Mucosa of descending colon (tissue), 3 donors: ENCODE measurements around the gene CPO. TPM values are rescaled to one million over a fixed set of nuclear protein-coding genes. Genes with fewer than 3 reads are reported as not detected.

Experiments used
- ATAC-seq: fragments of 200-7000 bp; cut with Tn5 transposase; one replicate; pipeline ENCODE4 v1.9.1; 2020; ENCODE audit warnings: mild to moderate bottlenecking, moderate library complexity
- DNase-seq, 3 donors: peaks; one replicate each; pipeline ENCODE4 v3.0.0-alpha.2; 2020
- H3K36me3 ChIP-seq: fragments of 200-600 bp; one replicate; pipeline ENCODE4 v1.8.0; 2021; ENCODE audit warnings: low read depth, mild to moderate bottlenecking
- H3K4me1 ChIP-seq: fragments of 200-600 bp; one replicate; pipeline ENCODE4 v1.8.0; 2021; ENCODE audit warnings: low read depth, mild to moderate bottlenecking
- H3K4me3 ChIP-seq: fragments of 200-600 bp; one replicate; pipeline ENCODE4 v1.8.0; 2021; ENCODE audit warnings: mild to moderate bottlenecking
- H3K9me3 ChIP-seq: fragments of 200-600 bp; one replicate; pipeline ENCODE4 v1.8.0; 2021; ENCODE audit warnings: mild to moderate bottlenecking
- intact Hi-C, 2 donors: fragments of 100-400 bp; cut with DNase I in 1 of 2; cut with micrococcal nuclease in 1 of 2; formaldehyde crosslinking; loops; one replicate each; pipeline versions ENCODE4 v1.11.0 to v1.11.1; 2022; cut with DNase I, micrococcal nuclease
- total RNA-seq, 3 donors: library from RNA; stranded (reverse); fragmentation: NEBNext Ultra II Directional in 2 of 3; extraction: Animal tissue kit (Norgen Biotek cat#: 25700) in 2 of 3; gene quantifications; one replicate each; pipeline versions ENCODE4 v1.2.1 to v1.2.4, GENCODE V29; 2021 to 2023
- TF ChIP-seq, protein P1 (sequence below): fragments of 200-600 bp; IDR thresholded peaks from one replicate; pipeline ENCODE4 v1.8.0; 2022; ENCODE audit warnings: antibody characterized with exemption, mild to moderate bottlenecking
- donor health status: DM: no; HTN: no; CAD: no; lungs with moderate emphysema.
- donor health status: DM: no; HTN: no; CAD: no.
- donor health status: DM: no; HTN: yes; CAD: no.

Gene CPO
- total RNA-seq, 3 donors from 2014 or later: 0.32 to 0.73 TPM; not detected in 1

DNA sequence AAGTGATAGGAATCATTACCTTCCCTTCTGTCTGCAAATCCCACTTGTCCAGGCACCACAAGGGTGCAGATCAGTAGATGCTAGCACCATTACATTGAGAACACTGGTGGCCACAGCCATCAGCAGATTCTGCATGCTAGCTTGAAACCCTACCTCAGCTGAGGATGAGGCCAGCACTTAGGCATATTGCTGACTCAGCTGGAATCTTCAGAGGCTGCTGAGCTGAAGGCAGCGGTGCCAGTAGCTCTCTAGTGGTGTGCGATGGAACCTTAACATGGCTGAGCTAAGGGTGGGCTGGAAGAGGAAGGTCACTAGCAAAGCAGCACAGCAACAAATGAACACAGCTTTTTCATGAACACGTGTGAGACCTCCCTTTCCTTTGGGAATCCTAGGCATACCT, 19.0 kb upstream of the CPO start:
- TF ChIP-seq, protein P1, sequence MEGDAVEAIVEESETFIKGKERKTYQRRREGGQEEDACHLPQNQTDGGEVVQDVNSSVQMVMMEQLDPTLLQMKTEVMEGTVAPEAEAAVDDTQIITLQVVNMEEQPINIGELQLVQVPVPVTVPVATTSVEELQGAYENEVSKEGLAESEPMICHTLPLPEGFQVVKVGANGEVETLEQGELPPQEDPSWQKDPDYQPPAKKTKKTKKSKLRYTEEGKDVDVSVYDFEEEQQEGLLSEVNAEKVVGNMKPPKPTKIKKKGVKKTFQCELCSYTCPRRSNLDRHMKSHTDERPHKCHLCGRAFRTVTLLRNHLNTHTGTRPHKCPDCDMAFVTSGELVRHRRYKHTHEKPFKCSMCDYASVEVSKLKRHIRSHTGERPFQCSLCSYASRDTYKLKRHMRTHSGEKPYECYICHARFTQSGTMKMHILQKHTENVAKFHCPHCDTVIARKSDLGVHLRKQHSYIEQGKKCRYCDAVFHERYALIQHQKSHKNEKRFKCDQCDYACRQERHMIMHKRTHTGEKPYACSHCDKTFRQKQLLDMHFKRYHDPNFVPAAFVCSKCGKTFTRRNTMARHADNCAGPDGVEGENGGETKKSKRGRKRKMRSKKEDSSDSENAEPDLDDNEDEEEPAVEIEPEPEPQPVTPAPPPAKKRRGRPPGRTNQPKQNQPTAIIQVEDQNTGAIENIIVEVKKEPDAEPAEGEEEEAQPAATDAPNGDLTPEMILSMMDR: no peak
- DNase-seq (no peak), ATAC-seq (no peak)
- Histone ChIP-seq H3K4me1 (no peaks in the 10 kb centered on the region), H3K36me3 (no peaks in the 10 kb centered on the region), H3K4me3 (no peak overlapping the region), H3K9me3 (no peaks in the 10 kb centered on the region)
- intact Hi-C loops: no loop called here

DNA sequence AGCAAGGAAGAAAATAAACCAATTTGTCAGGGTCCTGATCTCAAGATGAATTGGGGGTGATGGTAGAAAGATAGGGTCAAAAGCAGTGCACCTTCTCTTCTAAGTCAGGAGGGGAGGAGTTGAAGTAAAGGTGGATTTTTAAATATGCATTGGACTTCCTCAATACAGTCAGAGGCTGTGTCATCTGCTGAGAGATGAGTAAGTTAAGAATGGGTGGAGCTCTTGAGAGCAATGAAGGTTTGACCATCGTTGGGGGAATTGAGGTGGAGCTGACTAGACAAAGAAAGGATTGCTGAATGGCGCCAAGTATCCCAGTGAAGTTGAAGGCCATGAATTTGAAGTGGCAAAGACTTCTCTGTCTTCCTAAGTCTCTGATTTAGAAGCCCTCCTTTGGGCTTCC, 18.4 kb upstream of the CPO start:
- intact Hi-C loops: no loop called here
- no peak for DNase-seq
- H3K36me3 ChIP-seq: no peaks in the 10 kb centered on the region
- TF ChIP-seq, protein P1: no peak
- no peak for ATAC-seq
- H3K9me3 ChIP-seq: no peaks in the 10 kb centered on the region
- no peak overlapping the region for H3K4me3 ChIP-seq
- no peaks in the 10 kb centered on the region for H3K4me1 ChIP-seq

DNA sequence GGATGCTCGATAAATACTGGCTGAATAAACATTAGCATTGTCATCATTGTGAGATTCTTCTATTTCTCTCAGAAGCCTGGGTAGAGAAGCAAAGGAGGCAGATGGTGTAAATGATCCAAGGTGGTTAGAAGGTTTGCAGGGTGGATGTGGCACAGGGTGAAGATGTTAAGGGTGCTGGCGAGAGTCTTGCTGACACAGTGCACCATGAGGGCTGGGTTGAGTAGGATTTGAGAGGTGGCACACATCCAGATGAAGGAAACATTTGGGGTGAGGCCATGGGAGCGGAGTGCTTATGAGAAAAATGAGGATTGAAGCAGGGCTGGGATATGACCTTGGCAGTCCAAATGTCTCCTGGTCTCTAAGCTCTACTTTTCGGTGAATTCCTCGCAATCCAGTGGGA, 17.8 kb upstream of the CPO start:
- intact Hi-C loops: no loop called here
- Histone ChIP-seq H3K9me3 (no peaks in the 10 kb centered on the region), H3K4me1 (no peaks in the 10 kb centered on the region), H3K4me3 (no peak overlapping the region), H3K36me3 (no peaks in the 10 kb centered on the region)
- TF ChIP-seq, protein P1: no peak
- DNase-seq: no peak
- no peak for ATAC-seq

DNA sequence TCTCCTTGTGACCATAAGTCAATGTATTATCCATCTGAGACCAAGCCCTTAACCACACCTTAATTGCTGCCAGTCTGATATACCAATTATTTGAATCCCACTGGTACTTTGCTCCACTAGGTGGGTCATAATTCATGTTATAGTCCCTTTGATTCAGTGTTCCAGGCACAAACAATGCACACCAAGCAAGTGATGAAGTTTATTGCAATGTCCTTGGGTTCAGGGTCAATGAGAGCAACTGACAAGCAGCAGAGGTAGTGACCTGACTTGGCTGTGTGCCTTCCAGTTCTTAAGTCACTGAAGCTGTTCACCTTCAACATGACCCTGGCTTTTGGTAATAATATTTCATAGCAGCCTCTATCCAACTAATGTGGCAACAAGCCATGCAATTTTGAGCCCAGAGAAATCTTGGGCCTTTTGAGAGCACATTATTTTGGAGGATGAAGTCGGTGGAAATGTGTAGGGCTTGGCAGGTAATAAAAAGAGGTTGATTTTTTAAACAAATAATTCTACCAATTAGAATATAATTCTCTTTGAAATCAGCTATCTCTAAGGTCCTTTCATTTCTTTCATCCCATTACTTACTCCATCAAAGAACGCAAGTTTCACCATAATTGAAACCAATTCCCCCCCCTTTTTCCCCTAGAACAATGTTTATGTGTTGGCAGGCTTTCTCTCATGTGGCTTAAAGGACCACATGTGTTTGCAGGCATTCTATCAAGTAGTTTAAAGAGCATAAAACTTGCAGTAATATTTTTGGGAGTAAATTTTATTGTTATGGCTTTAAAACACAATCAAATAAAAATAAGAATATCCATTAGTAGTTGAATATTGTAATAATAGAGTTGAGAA, 3.1 kb upstream of the CPO start:
- TF ChIP-seq, protein P1: no peak
- Histone ChIP-seq H3K9me3 (no peaks in the 10 kb centered on the region), H3K36me3 (no peaks in the 10 kb centered on the region), H3K4me3 (no peak overlapping the region), H3K4me1 (no peaks in the 10 kb centered on the region)
- no peak for DNase-seq
- intact Hi-C loops: no loop called here
- no peak for ATAC-seq

DNA sequence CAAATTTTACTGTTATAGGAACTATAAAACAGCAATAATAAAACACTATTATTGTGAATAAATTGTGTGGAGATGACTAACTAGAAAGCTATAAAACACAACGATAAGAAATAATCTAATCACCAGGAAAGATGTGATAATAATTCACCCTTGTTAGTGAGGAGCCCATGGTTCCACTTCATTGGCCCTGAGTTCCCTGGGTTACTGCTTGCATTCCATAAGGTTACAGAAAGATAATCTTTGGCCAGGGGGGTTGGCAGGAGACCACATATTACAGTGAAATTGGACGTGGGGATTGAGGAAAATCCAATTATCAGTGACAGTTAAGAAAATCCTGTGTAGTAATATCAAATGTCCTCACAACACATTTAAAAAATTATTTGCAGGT, 2.5 kb upstream of the CPO start:
- intact Hi-C loops: no loop called here
- TF ChIP-seq, protein P1: no peak
- Histone ChIP-seq H3K9me3 (no peaks in the 10 kb centered on the region), H3K4me1 (no peaks in the 10 kb centered on the region), H3K4me3 (no peak overlapping the region), H3K36me3 (no peaks in the 10 kb centered on the region)
- ATAC-seq (no peak), DNase-seq (no peak)
